GM12875 (cell line): ENCODE data around the gene TAS1R3.
"Not testable (repeated sequence)": the region's sequence is repeated elsewhere in the genome, so short reads cannot be mapped to it uniquely, and the experiment has no call there.

ENCODE experiments used
- H3K4me3 ChIP-seq: one replicate; pipeline ENCODE4 v1.5.1; 2011; ENCODE audit warnings: low read depth, low read length, control low read depth
- CTCF ChIP-seq: IDR thresholded peaks from 2 replicates; pipeline ENCODE4 v1.5.1; 2011; ENCODE audit warnings: low read depth, mild to moderate bottlenecking, control low read depth, inconsistent platforms, low read length, moderate library complexity, borderline replicate concordance; ENCODE audit not compliant: insufficient read depth

The TAS1R3 gene

GRCh38 chr1:1366699-1367066, 35.6 kb downstream of the TAS1R3 start:
- H3K4me3 ChIP-seq, result no peak overlapping the region
- TF ChIP-seq CTCF, result no peak

- no peak for TF ChIP-seq CTCF
- no peak overlapping the region for H3K4me3 ChIP-seq
Measured at GRCh38 chr1:1367315-1367714, 36.2 kb downstream of the TAS1R3 start.

GRCh38 chr1:1370094-1370493, 39.0 kb downstream of the TAS1R3 start:
- H3K4me3 ChIP-seq, result not testable (repeated sequence)

GRCh38 chr1:1370771-1371300, 39.8 kb downstream of the TAS1R3 start:
- TF ChIP-seq CTCF, result no peak
- H3K4me3 ChIP-seq, result no peak overlapping the region

- no peak for TF ChIP-seq CTCF
Measured at GRCh38 chr1:1371364-1371745, 40.3 kb downstream of the TAS1R3 start.

GRCh38 chr1:1371746-1372711, 40.9 kb downstream of the TAS1R3 start:
- H3K4me3 ChIP-seq, result no peak overlapping the region
- peak; percentile 96 for TF ChIP-seq CTCF

More at GRCh38 chr1:1371364-1371745, 40.3 kb downstream of the TAS1R3 start:
- no peak overlapping the region for H3K4me3 ChIP-seq

GRCh38 chr1:1373051-1373814, 42.2 kb downstream of the TAS1R3 start:
- no peak for TF ChIP-seq CTCF
- H3K4me3 ChIP-seq, result no peak overlapping the region
